SK-N-SH treated with all-trans-retinoic acid at 6 μM for 48 hours (cell line): ENCODE data around the gene COL8A2.

Experiments used
- CSRNP3 ChIP-seq: fragments of 250-450 bp; sonication (Bioruptor Pico); IDR thresholded peaks from 2 replicates; pipeline ENCODE4 v1.5.1; 2021; ENCODE audit warnings: mild to moderate bottlenecking, moderate library complexity
- ISL1 ChIP-seq: fragments of 250-450 bp; sonication (Bioruptor Pico); IDR thresholded peaks from 2 replicates; pipeline ENCODE4 v2.1.2; 2022; ENCODE audit warnings: mild to moderate bottlenecking, moderate library complexity
- PATZ1 ChIP-seq: fragments of 250-450 bp; sonication (Bioruptor Pico); IDR thresholded peaks from 2 replicates; pipeline ENCODE4 v1.8.0; 2020; ENCODE audit warnings: mild to moderate bottlenecking, moderate library complexity, borderline replicate concordance
- POU6F1 ChIP-seq: fragments of 250-450 bp; sonication (Bioruptor Pico); IDR thresholded peaks from 2 replicates; pipeline ENCODE4 v1.8.0; 2021; ENCODE audit warnings: low read depth, mild to moderate bottlenecking, moderate library complexity, borderline replicate concordance
- RARB ChIP-seq: fragments of 250-450 bp; sonication (Bioruptor Pico); IDR thresholded peaks from 2 replicates; pipeline ENCODE4 v1.8.0; 2021; ENCODE audit warnings: mild to moderate bottlenecking, moderate library complexity
- SNAI2 ChIP-seq: fragments of 250-450 bp; sonication (Bioruptor Pico); IDR thresholded peaks from 2 replicates; pipeline ENCODE4 v1.5.0; 2020; ENCODE audit warnings: mild to moderate bottlenecking, moderate library complexity
- TSHZ2 ChIP-seq: fragments of 250-450 bp; sonication (Bioruptor Pico); IDR thresholded peaks from 2 replicates; pipeline ENCODE4 v1.5.0; 2020; ENCODE audit warnings: mild to moderate bottlenecking, moderate library complexity
- ZFP3 ChIP-seq: fragments of 250-450 bp; sonication (Bioruptor Pico); IDR thresholded peaks from 2 replicates; pipeline ENCODE4 v1.5.0; 2020; ENCODE audit warnings: mild to moderate bottlenecking, moderate library complexity

GRCh38 chr1:36076979-36077573, 47.9 kb downstream of the COL8A2 start:
- TF ChIP-seq SNAI2 (CRISPR knock-in tag) = no peak
- no peak for TF ChIP-seq PATZ1 (CRISPR knock-in tag)
- no peak for TF ChIP-seq ISL1
- TF ChIP-seq TSHZ2 (CRISPR knock-in tag) = no peak
- no peak for TF ChIP-seq RARB (CRISPR knock-in tag)
- TF ChIP-seq ZFP3 (CRISPR knock-in tag) = no peak
- no peak for TF ChIP-seq POU6F1
- TF ChIP-seq CSRNP3 (CRISPR knock-in tag) = no peak
